GM21786 (cell line): ENCODE data around the gene UBE2O.

Experiments used
- ATAC-seq: cut with Tn5 transposase; IDR thresholded peaks from one replicate; pipeline ENCODE4 v1.9.1; 2021; ENCODE audit not compliant: unreplicated experiment

Gene UBE2O

GRCh38 chr17:76397687-76398522, 55.0 kb downstream of the UBE2O start:
- peak; percentile 52 for ATAC-seq

GRCh38 chr17:76397184-76397583, 55.8 kb downstream of the UBE2O start:
- no peak for ATAC-seq

GRCh38 chr17:76395980-76396379, 57.0 kb downstream of the UBE2O start:
- no peak for ATAC-seq

- ATAC-seq, result no peak
Observed at GRCh38 chr17:76394166-76394565, 58.8 kb downstream of the UBE2O start.

GRCh38 chr17:76391200-76391715, 61.7 kb downstream of the UBE2O start:
- no peak for ATAC-seq

- ATAC-seq, result no peak
Observed at GRCh38 chr17:76390003-76390421, 62.9 kb downstream of the UBE2O start.

GRCh38 chr17:76388966-76389888, 63.7 kb downstream of the UBE2O start:
- ATAC-seq, result no peak

GRCh38 chr17:76386966-76387765, 65.8 kb downstream of the UBE2O start:
- ATAC-seq, result no peak

- ATAC-seq, result no peak
Observed at GRCh38 chr17:76385892-76386786, 66.8 kb downstream of the UBE2O start.

- no peak for ATAC-seq
Observed at GRCh38 chr17:76384987-76385891, 67.7 kb downstream of the UBE2O start.

- peak; percentile 50 for ATAC-seq
Observed at GRCh38 chr17:76384222-76384986, 68.5 kb downstream of the UBE2O start, which contains the start of gene SPHK1. SPHK1 (plus strand) TSS chr17:76384609; CDS start chr17:76385645, 1,036 bp downstream.

GRCh38 chr17:76383546-76384221, 69.3 kb downstream of the UBE2O start:
- no peak for ATAC-seq

- ATAC-seq, result no peak
Observed at GRCh38 chr17:76382803-76383545, 70.0 kb downstream of the UBE2O start.

- no peak for ATAC-seq
Observed at GRCh38 chr17:76382351-76382802, 70.6 kb downstream of the UBE2O start.

GRCh38 chr17:76381633-76382350, 71.2 kb downstream of the UBE2O start:
- no peak for ATAC-seq
